GM19397 (cell line): ENCODE results near the gene HNRNPAB.

Source experiments
- ATAC-seq: cut with Tn5 transposase; IDR thresholded peaks from one replicate; pipeline ENCODE4 v1.9.1; 2021; ENCODE audit warnings: mild to moderate bottlenecking, moderate library complexity; ENCODE audit not compliant: unreplicated experiment

The HNRNPAB gene

GRCh38 chr5:178211095-178212048, 7.0 kb downstream of the HNRNPAB start:
- no peak for ATAC-seq

DNA sequence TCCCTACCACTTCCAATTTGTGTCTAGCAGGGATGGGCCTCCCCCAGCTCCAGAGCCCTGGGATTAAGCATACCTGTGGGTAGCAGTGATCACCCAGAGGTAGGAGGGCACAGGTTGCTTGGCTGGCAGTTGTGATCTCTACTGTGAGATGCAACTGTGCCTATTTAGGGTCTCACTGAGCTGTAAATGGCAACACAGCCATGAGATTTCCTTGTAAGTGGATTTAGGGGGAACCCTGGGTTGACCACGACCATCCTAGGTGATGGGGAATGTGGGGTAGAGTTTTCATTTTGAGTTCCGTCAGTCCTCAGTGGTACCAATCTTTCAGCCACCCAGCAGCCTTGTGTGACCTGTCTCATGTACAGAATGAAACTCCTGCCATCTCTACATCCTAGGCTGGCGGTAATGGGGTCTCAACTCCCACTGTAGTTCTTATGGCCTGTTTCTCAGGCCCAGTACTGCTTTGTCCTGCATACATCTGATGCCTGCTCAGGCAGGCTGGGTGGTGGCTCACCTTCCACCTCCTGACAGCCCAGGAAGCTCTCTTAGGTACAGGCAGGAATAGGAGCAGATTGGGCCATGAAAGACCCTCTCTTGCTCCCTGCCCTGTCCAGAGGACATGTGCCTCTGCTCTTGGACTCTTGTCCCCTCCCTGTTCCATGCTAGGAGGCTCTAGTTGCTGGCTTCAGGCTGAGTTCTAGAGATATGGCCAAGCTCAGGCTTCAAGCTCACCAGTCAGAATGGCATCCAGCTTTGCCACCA, 8.1 kb downstream of the HNRNPAB start:
- no peak for ATAC-seq

DNA sequence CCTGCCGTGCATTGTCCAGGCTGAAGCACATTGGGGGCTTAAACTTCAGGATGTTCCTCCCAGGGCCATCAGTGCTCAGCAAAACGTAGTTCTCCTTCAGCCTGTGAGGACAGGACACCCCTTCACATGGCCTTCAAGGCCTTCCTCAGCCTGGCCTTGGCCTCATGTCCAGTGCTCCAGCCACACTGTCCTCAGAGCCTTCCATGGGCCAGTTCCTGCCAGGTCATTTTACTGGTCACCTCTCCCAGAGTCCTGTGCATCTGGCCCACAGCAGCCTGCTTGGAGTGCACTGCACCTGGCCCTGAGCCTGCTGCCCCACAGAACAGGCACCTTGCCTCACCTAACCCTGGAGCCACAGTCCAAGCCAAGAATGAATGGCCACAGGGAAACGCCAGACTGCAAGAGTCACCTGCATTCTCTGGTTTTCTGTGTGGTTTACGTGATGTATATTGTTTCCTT, 8.7 kb downstream of the HNRNPAB start:
- ATAC-seq = no peak

DNA sequence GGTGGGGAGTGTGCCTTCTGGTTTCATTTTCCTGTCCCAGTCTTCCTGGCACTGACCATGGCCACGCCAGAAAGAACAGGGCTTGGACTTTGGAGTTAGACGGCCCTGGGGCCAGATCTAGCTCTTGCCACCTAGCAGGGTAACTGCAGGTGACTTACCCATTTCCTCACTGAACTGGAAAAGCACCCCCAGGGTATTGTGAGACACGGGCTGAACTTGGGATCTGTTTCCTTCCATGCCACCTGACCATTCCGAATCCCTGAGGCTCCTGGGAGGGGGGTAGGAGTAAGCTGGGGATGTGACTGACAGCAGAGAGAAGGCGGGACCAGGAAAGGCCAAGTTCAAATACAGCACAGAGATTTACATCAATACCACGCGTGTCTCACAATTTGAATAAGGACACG, 9.4 kb downstream of the HNRNPAB start:
- no peak for ATAC-seq

GRCh38 chr5:178214160-178214803, 9.9 kb downstream of the HNRNPAB start:
- no peak for ATAC-seq

DNA sequence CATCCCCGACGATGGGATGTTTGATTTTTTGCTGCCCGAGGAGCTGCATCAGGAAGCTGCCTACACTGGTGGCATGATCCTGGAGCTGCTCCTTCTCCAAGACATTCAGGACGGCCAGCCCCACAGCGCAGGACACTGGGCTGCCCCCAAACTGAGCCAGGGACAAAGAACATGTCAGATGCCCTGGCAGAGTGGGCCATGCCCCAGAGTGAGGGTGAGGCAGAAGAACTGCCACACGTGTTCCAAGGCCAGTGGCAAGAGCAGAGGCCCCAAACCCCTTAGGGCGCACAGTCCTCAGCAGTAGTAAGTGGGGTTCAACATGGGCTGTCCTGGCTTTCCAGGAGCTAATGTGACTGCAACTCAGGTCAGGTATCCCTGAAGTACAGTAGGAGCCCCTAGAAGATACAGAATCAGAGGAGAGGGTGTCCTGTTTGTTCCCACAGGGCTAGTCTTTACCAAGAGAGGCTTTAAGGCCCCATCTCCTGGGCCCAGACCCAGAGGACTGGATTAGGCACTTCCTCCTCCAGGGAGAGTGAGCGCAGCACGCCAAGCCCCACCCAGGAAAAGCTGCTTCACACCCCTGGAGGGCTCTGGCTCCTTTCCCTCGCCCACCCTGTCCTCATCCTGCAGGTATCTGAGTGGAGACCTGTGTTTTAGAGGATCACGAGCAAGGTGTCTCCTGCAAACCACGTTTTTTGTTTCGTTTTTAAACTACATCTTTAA, 11.1 kb downstream of the HNRNPAB start:
- ATAC-seq = no peak

DNA sequence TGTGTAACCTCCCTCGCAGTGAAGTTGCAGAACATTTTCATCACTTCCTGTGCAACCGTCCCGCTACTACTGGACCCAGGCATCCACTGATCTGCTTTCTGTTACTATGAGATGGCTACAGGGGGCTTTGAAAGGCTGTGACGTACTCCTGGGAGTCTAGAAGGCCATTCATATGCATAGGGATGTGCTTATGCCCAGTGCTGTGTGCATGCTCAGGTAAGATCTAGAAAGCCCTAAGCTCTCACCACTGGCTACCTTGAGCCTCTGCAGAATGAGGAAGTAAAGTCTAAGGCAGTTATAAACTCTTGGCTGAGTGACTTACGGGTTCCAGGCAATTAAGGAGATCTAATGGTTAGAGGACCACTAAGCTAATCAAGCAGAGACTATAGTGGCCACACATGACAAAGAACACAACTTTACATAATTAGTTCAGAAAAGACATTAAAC, 11.8 kb downstream of the HNRNPAB start:
- no peak for ATAC-seq

DNA sequence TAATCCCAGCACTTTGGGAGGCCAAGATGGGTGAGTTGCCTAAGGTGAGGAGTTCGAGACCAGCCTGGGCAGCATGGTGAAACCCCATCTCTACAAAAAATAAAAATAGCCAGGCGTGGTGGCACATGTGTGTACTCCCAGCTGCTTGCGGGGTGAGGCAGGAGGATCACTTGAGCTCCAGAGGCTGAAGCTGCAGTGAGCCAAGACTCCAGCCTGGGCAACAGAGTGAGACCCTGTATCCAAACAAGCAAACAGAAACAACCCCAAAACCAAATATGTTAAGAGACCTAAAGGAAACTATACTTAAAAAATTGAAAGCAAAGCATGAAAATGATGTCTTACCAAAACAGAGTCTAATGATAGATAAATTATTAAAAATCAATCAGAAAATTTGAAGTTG, 12.4 kb downstream of the HNRNPAB start:
- ATAC-seq = no peak

- ATAC-seq = no peak
Observed at GRCh38 chr5:178218237-178218776, 14.0 kb downstream of the HNRNPAB start.

GRCh38 chr5:178218827-178219226, 14.5 kb downstream of the HNRNPAB start:
- no peak for ATAC-seq

GRCh38 chr5:178221282-178221681, 16.9 kb downstream of the HNRNPAB start:
- no peak for ATAC-seq

DNA sequence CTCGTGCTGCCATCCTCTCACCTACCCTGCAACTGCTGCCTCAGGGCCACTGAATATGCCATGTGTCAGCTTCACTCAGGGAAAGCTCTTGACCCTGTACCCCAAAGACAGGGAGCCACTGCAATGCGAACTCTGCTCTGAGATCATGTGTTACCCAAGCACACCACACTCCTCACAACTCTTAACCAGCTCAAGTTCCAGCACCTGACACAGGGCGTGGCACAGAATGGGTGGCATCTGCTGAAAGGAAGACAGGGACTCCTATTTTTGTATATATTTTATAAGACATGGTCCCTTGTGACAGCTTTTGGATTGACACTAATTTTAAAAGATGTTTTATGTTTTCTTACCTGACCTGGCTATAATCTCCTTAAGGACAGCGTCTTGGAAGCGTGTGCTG, 17.5 kb downstream of the HNRNPAB start:
- no peak for ATAC-seq

GRCh38 chr5:178222292-178222691, 18.0 kb downstream of the HNRNPAB start:
- ATAC-seq = no peak

DNA sequence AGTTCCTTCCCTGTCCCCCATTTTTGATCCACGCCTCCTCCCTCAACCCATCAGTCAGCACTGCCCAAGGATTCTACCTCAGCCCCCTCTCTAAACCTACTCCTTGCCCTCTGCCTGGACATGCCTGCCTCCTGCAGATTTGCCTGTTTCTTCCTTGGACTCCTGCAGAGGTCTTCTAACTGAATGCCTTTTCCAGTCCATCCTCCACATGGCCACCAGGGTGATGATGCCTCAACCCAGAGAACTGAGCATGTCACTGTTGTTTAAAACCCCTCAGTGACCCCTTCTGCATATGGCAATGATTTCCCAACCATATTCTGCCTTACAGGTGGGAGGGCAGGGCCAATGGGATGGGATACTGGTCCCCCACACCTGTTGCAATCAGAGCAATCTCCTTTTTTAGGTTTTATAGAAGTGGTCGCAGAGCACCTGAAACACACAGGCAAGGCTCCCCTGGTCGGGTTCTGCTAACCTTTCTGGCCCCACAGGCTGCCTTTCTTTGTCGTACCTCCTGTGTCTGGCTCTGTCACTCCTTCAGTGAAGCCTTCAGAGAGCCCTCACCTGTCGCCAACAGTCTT, 19.0 kb downstream of the HNRNPAB start:
- ATAC-seq = no peak

GRCh38 chr5:178223828-178224335, 19.5 kb downstream of the HNRNPAB start:
- no peak for ATAC-seq

DNA sequence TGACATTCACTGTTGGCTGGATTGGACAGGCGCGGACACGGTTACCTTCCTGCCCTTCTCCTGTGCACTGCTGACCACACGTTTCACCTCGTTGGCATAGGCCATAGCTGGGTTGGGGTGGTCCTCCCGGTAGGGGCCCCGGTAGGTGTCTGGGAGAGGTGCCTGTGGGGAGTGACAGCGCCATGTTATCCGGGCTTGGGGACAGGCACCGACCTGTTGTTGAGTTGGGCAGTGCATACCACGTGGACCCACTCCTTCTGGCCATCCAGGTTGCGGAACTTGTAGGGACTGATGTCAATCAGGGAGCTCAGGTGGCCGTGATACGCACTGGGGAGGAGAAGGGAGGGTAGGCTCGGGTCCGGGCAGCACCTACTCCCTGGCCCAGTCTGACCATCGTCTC, 20.1 kb downstream of the HNRNPAB start:
- no peak for ATAC-seq

DNA sequence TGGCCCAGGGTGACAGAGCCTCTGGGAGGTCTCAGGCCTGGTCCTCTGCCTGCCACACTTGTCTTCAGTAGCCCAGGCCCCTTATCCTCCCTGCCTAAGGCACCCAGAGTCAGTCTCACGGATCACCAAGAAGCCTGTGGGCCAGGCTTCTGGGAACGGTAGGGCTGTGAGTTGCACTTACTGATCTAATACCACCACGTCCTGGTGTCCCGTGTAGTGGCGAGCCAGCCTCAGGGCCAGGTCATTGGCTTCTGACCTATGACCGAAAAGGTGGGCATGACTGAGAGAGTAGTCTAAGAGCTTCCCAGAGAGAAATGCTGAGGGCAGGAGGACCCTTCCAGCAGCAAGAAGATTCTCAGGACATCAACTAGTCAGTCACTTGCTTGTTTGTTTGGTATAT, 20.8 kb downstream of the HNRNPAB start:
- no peak for ATAC-seq

DNA sequence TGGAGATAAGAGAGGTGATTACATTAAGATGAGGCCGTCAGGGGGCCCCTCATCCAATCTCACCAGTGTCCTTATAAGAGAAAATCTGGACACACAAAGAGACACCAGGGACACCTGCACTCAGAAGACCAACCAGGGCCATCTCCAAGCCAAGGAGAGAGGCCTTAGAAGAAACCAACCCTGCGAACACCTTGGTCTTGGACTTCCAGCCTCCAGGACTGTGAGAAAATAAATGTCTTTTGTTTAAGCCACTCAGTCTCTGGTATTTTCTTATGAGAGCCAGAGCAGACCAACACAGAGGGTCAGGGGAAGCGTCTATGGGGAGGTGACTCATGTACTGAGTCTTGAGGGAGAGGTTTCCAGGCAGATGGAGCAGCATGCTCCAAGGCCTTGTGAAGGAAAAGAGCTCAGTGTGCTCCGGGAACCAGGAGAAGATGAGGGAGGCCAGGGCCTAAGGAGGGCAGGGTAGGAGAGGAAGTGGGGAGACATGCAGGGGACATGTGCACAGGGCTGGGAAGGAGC, 22.9 kb downstream of the HNRNPAB start:
- ATAC-seq = no peak

DNA sequence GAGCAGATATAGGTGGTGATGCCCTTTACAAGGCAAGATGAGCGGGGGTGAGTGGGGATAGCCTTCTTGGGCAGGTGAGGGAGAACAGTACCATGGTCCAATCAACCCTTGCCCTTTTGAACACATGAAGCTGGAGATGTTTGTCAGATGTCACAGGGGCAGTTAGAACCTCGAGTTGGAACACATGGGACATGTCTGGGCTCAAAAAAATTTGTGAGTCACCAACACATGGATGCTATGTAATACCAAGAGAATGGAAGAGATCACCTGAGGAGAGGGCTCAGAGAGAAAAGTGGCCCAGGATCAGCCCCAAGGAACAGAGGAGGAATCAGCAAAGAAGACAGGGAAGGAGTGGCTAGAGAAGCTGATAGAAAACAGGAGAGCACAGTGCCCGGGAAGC, 23.6 kb downstream of the HNRNPAB start:
- no peak for ATAC-seq

- no peak for ATAC-seq
Observed at GRCh38 chr5:178228609-178229008, 24.3 kb downstream of the HNRNPAB start.
